GM12891 (cell line): ENCODE data around the gene ZDHHC14.

ENCODE experiments used
- PAX5 ChIP-seq: IDR thresholded peaks from 2 replicates; pipeline ENCODE4 v1.6.1; 2011; ENCODE audit warnings: low read length, moderate library complexity, mild to moderate bottlenecking; ENCODE audit not compliant: insufficient read depth, severe bottlenecking
- POLR2A ChIP-seq: IDR thresholded peaks from 2 replicates; pipeline ENCODE4 v1.6.1; 2011; ENCODE audit warnings: low read depth, low read length, control low read depth
- POLR2AphosphoS5 ChIP-seq: IDR thresholded peaks from 2 replicates; pipeline ENCODE4 v1.6.1; 2011; ENCODE audit warnings: low read depth, low read length, control low read depth
- POU2F2 ChIP-seq: IDR thresholded peaks from 2 replicates; pipeline ENCODE4 v1.6.1; 2011; ENCODE audit warnings: low read depth, mild to moderate bottlenecking, control low read depth, low read length, moderate library complexity
- SPI1 ChIP-seq: IDR thresholded peaks from 2 replicates; pipeline ENCODE4 v1.6.1; 2011; ENCODE audit warnings: low read depth, low read length, control low read depth
- TAF1 ChIP-seq: IDR thresholded peaks from 2 replicates; pipeline ENCODE4 v1.6.1; 2011; ENCODE audit warnings: low read depth, low read length, control low read depth

DNA sequence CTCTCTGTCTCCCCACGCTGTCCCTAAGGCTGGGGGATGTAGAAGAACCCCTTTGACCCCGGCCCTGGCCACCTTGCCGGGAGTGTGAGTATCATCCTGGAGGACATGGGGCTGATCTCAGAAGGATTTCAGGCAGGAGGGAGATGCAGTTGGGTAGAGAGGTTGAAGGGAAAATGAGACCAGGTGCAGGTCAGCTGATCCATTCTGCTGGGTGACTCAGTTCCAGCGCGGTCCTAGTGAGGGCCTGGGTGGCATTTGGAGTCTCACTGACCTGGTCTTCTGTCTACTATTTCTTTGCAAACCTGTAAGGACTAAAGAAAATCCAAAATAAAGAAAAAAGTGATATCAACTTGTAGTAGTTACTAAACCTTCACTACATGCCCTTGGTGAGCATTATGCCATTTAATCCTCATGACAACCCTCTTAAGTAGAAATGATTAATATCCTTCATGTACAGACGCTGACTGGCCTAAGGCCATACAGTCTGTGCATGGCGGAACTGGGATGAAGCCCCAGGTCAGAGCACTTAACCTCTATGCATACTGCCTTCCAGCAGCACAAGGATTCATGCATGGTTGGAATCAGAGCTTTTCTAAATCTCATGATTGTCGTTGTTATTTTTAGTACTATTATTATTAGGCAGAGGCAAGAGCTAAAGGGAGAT, 106.3 kb downstream of the ZDHHC14 start:
- TF ChIP-seq POU2F2 (no peak), TAF1 (no peak), POLR2A (no peak), SPI1 (no peak), POLR2AphosphoS5 (no peak), PAX5 (no peak)
